NT2/D1 (cell line): ENCODE data around the gene STK32B.

Experiments
- SUZ12 ChIP-seq: IDR thresholded peaks from 2 replicates; pipeline ENCODE4 v1.6.1; 2011; ENCODE audit not compliant: insufficient read length, insufficient read depth; ENCODE audit errors: extremely low read depth
- YY1 ChIP-seq: IDR thresholded peaks from 2 replicates; pipeline ENCODE4 v1.6.1; 2011; ENCODE audit not compliant: insufficient read length, insufficient read depth

- no peak for TF ChIP-seq YY1
- TF ChIP-seq SUZ12: no peak
Observed at GRCh38 chr4:5222047-5222446, 170.8 kb downstream of the STK32B start.
